Hematopoietic multipotent progenitor cell (in vitro differentiated cells): ENCODE measurements around the gene LHX3. TPM values are rescaled to one million over a fixed set of nuclear protein-coding genes. Genes with fewer than 3 reads are reported as not detected.

Source experiments
- DNase-seq, 3 donors: peaks; one replicate each; pipeline ENCODE4 v3.0.0-alpha.2; 2011 to 2015; ENCODE audit warnings: low read depth in 2 of 3, low spot score in 2 of 3
- total RNA-seq: library from RNA; depleted of rRNA; stranded (reverse); fragments of >200 nt; gene quantifications from one replicate; pipeline ENCODE4 v1.2.3, GENCODE V29; 2012

LHX3 gene
- total RNA-seq, 1 donor, result 0.27 TPM

DNA sequence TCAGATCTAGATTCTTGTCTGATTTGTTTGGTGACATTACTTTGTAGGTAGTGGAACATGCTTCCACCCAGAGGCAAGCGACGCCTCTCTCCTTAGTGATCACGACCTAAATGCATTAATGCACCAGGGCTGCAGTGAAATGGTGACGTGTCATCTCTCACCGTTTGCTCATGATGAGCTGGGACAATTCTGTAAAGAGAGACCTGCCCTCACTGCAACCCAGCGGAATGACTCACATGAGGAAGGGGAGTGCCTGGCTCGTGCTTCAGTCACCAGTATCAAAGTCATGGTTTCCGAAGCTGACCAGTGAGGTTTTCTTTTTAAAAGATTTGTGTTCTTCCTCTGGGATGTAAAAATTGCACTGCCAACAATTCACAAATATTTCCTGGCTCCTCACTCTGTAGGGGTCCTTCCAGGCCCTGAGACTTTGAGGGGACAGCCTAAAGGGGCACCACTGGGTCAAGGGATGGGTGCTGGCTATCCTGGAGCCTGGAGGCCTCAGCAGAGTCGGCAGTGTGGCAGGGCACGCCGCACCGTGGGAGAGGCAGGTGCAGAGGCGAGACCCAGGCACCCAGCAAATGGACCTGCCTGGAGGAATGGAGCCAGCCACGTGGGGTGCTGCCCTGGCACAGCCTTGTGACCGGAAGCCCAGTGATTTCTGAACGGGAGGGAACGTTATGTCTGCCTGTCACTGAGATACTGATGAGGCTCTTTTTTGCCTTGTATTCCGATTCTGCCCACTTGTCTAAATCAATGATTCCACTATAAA, 23.4 kb upstream of the LHX3 start:
- no peak for DNase-seq

- no peak for DNase-seq
Observed at GRCh38 chr9:136226680-136227407, 21.9 kb upstream of the LHX3 start.

GRCh38 chr9:136225748-136226679, 21.1 kb upstream of the LHX3 start:
- DNase-seq, result peak in 2 of 3 donors; percentile 49 to 73

GRCh38 chr9:136225366-136225747, 20.4 kb upstream of the LHX3 start:
- no peak for DNase-seq

- DNase-seq, result no peak
Observed at GRCh38 chr9:136223871-136224640, 19.1 kb upstream of the LHX3 start.

DNA sequence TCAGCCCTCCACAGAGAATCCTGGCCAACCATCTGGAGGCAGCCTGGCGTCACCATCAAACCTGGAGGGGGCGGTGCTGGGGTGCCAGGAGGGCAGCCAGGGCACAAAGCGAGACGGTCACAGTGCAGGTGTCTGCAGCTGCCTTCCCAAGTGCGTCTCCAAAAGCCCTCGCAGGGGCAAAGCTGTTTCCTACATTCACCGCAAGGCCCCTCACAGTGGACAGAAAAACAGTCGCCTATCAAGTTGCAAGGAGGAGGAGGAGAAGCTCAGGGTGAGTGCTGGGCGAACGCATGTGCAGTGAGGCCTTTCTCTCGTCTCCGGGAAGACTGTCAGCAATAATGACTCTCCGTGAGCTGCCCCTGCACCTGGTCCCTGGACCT, 18.0 kb upstream of the LHX3 start:
- no peak for DNase-seq

DNA sequence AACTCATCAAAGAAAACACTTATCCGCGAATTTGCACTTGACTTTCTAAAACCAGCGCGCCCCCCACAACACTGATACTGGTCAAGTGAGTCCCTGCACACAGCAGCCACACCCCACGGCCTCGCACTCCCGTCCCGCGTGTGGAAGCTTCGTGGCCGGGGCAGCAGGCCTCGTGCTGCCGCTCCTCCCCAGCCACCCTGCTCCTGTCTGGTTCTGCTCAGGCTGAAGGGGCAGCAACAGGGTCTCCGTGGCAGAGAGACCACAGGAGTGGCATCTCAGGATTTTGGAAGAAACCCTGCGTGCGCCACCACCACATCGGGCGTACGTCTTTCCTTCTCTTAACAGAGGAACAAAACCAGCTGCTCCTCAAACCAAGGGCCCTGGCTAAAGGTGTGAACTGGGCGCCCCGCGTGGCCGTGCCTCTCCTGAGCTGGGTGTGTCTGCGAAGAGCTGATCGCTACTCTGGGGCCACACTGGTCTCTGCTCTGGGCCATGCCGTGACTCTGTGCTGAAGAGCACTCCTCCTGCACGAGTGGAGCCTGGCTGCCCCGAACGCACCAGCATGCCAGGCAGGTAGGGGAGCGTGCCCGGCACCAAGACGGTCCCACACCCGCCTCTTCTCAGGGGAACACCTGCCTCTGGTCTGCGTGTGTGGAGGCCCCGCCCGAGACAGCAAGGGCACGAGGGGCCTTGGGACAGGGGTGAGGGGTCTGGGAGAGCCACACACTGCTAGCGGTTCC, 17.4 kb upstream of the LHX3 start:
- DNase-seq, result no peak

DNA sequence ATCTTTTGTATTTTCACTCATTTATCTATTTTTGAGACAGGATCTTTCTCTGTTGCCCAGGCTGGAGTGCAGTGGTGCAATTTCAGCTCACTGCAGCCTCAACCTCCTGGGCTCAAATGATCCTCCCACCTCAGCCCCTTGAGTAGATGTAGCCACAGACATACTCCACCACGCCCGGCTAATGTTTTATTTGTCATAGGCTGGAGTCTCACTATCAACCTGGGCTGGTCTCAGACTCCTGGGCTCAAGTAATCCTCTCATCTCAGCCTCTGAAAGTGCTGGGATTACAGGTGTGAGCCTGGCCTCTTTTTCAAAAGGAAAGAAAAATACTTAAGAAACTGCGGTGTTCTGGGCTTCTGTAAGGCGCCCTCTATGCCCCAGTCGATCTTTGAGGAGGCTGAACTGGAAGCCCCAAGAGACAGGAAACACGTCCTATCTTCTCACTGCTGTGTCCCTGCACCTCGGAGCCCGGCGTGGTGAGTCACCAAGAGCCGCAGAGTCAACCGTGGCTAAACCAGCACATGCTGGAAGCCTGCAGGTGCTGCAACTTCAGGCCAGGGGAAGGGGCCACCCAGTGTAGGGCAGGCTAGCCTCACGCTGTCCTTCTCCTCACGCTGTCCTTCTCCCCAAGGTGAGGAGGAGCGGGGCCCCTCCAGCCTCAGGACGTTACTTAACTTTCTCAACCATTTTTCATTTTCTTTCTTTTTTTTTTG, 15.2 kb upstream of the LHX3 start:
- no peak for DNase-seq

DNA sequence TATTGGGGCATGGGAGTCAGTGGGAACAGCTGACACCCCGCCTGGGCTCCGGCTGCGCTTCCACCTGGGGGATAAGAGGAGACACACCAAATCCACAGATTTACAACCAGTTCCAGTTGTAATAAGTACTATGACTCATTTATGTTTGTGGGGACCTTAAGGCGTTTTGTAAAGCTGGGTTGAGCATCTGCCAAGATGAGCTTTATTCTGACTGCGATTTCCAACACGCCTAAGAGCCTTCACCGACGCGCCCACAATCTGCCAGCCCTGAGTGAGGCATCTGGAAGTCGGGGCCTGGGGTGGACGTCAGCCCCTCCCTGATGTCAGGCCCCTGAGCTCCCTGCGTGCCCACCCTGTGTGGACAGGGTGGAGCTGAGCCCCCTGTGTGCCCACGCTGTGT, 14.3 kb upstream of the LHX3 start:
- no peak for DNase-seq

GRCh38 chr9:136218673-136219072, 13.7 kb upstream of the LHX3 start:
- no peak for DNase-seq

DNA sequence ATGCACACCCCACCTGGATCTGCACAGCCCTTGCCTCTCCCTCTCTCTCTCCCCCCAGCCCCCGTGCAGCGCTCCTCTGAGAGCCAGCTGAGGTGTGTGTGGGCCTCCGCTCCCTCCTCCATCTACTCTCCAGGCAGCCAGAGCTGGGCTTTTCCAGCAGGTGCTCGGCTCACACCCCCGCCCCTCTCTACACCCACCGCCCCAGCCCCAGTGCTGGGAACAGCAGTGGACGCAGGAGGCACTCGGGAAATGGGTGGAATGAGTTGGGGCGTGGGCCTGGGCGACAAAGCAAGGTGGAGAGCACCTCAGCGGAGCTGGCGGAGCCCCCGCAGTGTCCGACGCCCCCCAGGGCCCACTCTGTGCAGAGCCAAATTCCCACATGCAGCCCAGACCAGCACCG, 13.3 kb upstream of the LHX3 start:
- no peak for DNase-seq

GRCh38 chr9:136216541-136217244, 11.8 kb upstream of the LHX3 start:
- DNase-seq, result no peak

- no peak for DNase-seq
Observed at GRCh38 chr9:136213733-136214132, 8.8 kb upstream of the LHX3 start.

DNA sequence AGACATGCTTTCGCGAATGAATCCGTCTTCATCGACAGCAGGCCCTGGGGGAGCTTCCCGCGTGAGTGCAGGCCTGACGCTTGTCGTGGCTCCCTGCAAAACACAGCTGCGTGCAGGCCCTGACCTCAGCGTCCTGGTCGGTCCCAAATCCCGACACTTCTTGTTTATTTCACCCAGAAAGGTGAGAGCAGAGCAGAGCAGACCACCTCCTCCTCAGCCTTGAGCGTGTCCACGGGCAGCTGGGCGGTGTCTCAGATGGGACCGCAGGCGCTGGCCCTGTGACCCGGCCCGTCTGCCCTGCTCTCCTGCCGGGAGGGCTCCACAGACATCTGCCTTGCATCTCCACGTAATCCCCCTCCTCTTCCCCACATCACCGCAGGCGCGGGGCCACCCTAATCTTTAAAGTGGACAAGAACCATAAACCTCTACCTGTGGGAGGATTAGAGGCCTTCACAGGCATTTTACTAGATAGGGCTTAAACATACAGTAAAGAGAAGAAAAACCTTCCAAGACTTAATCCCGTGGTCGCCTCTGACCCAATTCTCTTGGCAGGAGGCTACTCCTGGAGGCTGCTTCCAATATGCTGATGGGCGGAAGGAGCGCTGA, 7.5 kb upstream of the LHX3 start:
- no peak for DNase-seq

- DNase-seq, result no peak
Observed at GRCh38 chr9:136211441-136212344, 6.8 kb upstream of the LHX3 start.

DNA sequence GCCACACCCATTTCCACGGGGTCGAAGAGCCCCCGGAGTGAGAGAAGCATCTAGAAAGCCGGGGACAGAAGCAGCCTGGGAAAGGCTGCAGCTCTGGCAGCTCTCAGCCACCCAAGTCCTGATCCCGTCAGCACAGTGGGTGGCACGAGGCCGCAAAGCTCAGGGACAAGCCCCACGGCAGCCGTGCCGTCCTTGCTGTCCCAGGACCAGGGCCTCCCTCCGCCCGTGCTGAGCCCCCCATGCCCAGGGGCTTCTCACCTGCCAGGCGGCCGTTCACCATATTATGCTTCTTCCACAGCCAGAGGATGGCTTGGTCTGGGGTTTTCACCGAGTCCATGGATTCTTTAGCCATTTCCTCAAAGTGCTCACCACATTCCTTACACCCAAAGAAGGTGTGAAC, 6.1 kb upstream of the LHX3 start:
- DNase-seq, result no peak

GRCh38 chr9:136210276-136210675, 5.3 kb upstream of the LHX3 start:
- DNase-seq, result no peak
